ENCODE measurements around the gene GIT1.

GIT1 gene

GRCh38 chr17:29546085-29546484 lies 43.4 kb downstream of the GIT1 start:
- TF ChIP-seq POLR2AphosphoS5 (IDR thresholded peaks at IDR 0.05; ENCODE audit: low read depth) (no peak), GABPA (IDR thresholded peaks at IDR 0.05; ENCODE audit: low read depth) (no peak), CTCF (IDR thresholded peaks at IDR 0.05; ENCODE audit: insufficient read depth, low read length) (no peak), SPI1 (IDR thresholded peaks at IDR 0.05; ENCODE audit: borderline replicate concordance, low read depth) (no peak)
- TF ChIP-seq, protein P1, sequence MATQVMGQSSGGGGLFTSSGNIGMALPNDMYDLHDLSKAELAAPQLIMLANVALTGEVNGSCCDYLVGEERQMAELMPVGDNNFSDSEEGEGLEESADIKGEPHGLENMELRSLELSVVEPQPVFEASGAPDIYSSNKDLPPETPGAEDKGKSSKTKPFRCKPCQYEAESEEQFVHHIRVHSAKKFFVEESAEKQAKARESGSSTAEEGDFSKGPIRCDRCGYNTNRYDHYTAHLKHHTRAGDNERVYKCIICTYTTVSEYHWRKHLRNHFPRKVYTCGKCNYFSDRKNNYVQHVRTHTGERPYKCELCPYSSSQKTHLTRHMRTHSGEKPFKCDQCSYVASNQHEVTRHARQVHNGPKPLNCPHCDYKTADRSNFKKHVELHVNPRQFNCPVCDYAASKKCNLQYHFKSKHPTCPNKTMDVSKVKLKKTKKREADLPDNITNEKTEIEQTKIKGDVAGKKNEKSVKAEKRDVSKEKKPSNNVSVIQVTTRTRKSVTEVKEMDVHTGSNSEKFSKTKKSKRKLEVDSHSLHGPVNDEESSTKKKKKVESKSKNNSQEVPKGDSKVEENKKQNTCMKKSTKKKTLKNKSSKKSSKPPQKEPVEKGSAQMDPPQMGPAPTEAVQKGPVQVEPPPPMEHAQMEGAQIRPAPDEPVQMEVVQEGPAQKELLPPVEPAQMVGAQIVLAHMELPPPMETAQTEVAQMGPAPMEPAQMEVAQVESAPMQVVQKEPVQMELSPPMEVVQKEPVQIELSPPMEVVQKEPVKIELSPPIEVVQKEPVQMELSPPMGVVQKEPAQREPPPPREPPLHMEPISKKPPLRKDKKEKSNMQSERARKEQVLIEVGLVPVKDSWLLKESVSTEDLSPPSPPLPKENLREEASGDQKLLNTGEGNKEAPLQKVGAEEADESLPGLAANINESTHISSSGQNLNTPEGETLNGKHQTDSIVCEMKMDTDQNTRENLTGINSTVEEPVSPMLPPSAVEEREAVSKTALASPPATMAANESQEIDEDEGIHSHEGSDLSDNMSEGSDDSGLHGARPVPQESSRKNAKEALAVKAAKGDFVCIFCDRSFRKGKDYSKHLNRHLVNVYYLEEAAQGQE (IDR thresholded peaks at IDR 0.05; ENCODE audit: insufficient replicate concordance, low read depth), result no peak
- H3K27me3 ChIP-seq (ENCODE audit: insufficient read depth, poor library complexity, severe bottlenecking), result no peaks in the 10 kb centered on the region
- H3K4me3 ChIP-seq (replicated peaks; ENCODE audit: insufficient read depth, low read length), result no peak overlapping the region
- DNase-seq (ENCODE audit: low read depth in 1 of 2, low spot score in 1 of 2), result no peak
- no peak overlapping the region for H3K27ac ChIP-seq (replicated peaks)

- no peaks in the 10 kb centered on the region for H3K27me3 ChIP-seq (ENCODE audit: insufficient read depth, poor library complexity, severe bottlenecking)
- no peak for TF ChIP-seq GABPA (IDR thresholded peaks at IDR 0.05; ENCODE audit: low read depth)
- no peak for TF ChIP-seq POLR2AphosphoS5 (IDR thresholded peaks at IDR 0.05; ENCODE audit: low read depth)
- no peak for TF ChIP-seq SPI1 (IDR thresholded peaks at IDR 0.05; ENCODE audit: borderline replicate concordance, low read depth)
- TF ChIP-seq CTCF (IDR thresholded peaks at IDR 0.05; ENCODE audit: insufficient read depth, low read length), result no peak
- TF ChIP-seq, protein P1 (IDR thresholded peaks at IDR 0.05; ENCODE audit: insufficient replicate concordance, low read depth), result no peak
- H3K4me3 ChIP-seq (replicated peaks; ENCODE audit: insufficient read depth, low read length), result no peak overlapping the region
- no peak overlapping the region for H3K27ac ChIP-seq (replicated peaks)
- no peak for DNase-seq (ENCODE audit: low read depth in 1 of 2, low spot score in 1 of 2)
Measured at GRCh38 chr17:29544066-29544465, 45.4 kb downstream of the GIT1 start.

DNA sequence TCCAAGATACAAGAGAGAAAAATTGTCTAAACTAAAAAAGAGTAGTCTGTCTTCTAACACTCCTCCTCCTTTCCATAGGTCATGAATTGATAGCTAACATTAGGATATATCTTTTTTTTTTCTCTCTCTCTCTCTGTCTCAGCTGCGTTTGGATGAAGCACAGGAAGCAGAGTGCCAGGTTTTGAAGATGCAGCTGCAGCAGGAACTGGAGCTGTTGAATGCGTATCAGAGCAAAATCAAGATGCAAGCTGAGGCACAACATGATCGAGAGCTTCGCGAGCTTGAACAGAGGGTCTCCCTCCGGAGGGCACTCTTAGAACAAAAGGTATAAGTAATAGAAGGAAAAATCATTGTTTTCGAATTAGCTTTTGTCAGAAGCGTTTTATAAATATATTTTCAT lies 55.5 kb downstream of the GIT1 start:
- H3K27ac ChIP-seq (replicated peaks), result no peak overlapping the region
- no peak for TF ChIP-seq CTCF (IDR thresholded peaks at IDR 0.05; ENCODE audit: insufficient read depth, low read length)
- TF ChIP-seq, protein P1 (IDR thresholded peaks at IDR 0.05; ENCODE audit: insufficient replicate concordance, low read depth), result no peak
- no peak for TF ChIP-seq GABPA (IDR thresholded peaks at IDR 0.05; ENCODE audit: low read depth)
- TF ChIP-seq POLR2AphosphoS5 (IDR thresholded peaks at IDR 0.05; ENCODE audit: low read depth), result no peak
- TF ChIP-seq SPI1 (IDR thresholded peaks at IDR 0.05; ENCODE audit: borderline replicate concordance, low read depth), result no peak

More for the DNA sequence above, 55.5 kb downstream of the GIT1 start:
- no peak overlapping the region for H3K4me3 ChIP-seq (replicated peaks; ENCODE audit: insufficient read depth, low read length)
- no peaks in the 10 kb centered on the region for H3K27me3 ChIP-seq (ENCODE audit: insufficient read depth, poor library complexity, severe bottlenecking)
- no peak for DNase-seq (ENCODE audit: low read depth in 1 of 2, low spot score in 1 of 2)
